ENCODE data around the gene C11orf97. TPM values are rescaled to one million over a fixed set of nuclear protein-coding genes. Genes with fewer than 3 reads are reported as not detected.

C11orf97 gene
- total and polyA plus RNA-seq, 2 of the 8 experiments (the other 6 are each of a cell fraction or from before 2014, with no cell fraction given): not detected

DNA sequence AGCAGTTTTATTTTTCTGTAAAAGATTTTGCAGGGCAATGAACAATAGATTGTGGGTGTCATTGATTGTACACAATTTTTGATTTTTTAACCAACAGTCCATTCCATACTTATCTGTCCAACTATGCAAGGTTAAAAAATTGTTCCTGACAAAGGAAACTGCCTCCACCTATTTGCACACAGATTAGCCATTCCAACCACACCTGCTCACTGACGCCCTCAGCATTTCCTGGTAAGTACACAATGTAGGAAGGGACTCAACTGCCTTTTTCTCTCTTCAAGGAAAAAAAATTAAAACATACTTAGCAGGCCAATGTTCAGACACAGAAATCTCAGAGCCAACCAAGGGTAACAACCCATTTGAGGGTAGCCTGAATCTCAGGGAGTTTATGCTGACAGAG lies 27.2 kb downstream of the C11orf97 start (continued):
- TF ChIP-seq, protein P1, sequence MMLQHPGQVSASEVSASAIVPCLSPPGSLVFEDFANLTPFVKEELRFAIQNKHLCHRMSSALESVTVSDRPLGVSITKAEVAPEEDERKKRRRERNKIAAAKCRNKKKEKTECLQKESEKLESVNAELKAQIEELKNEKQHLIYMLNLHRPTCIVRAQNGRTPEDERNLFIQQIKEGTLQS (IDR thresholded peaks at IDR 0.05; ENCODE audit: insufficient read depth, low read depth, low read length): no peak
- TF ChIP-seq, protein P2, sequence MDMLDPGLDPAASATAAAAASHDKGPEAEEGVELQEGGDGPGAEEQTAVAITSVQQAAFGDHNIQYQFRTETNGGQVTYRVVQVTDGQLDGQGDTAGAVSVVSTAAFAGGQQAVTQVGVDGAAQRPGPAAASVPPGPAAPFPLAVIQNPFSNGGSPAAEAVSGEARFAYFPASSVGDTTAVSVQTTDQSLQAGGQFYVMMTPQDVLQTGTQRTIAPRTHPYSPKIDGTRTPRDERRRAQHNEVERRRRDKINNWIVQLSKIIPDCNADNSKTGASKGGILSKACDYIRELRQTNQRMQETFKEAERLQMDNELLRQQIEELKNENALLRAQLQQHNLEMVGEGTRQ (IDR thresholded peaks at IDR 0.05; ENCODE audit: low read length): no peak
- TF ChIP-seq CHD2 (IDR thresholded peaks at IDR 0.05; ENCODE audit: low read length) (no peak), PHF8 (conservative IDR thresholded peaks at IDR 0.05; ENCODE audit: low read depth, low read length) (no peak), SIN3A (conservative IDR thresholded peaks at IDR 0.05 in 1 of 2, IDR thresholded peaks at IDR 0.05 in 1 of 2; ENCODE audit: low read depth in 1 of 2, low read length in 2 of 2) (no peak), BCL11A (IDR thresholded peaks at IDR 0.05; ENCODE audit: low read depth in 2 of 2, low read length in 2 of 2) (no peak), SIX5 (IDR thresholded peaks at IDR 0.05; ENCODE audit: low read depth, low read length) (no peak), POLR2AphosphoS5 (IDR thresholded peaks at IDR 0.05; ENCODE audit: low read depth, low read length) (no peak), SP2 (IDR thresholded peaks at IDR 0.05; ENCODE audit: low read length) (no peak)

Data from H1 (cell line).